ENCODE data around the gene MEA1.

DNA sequence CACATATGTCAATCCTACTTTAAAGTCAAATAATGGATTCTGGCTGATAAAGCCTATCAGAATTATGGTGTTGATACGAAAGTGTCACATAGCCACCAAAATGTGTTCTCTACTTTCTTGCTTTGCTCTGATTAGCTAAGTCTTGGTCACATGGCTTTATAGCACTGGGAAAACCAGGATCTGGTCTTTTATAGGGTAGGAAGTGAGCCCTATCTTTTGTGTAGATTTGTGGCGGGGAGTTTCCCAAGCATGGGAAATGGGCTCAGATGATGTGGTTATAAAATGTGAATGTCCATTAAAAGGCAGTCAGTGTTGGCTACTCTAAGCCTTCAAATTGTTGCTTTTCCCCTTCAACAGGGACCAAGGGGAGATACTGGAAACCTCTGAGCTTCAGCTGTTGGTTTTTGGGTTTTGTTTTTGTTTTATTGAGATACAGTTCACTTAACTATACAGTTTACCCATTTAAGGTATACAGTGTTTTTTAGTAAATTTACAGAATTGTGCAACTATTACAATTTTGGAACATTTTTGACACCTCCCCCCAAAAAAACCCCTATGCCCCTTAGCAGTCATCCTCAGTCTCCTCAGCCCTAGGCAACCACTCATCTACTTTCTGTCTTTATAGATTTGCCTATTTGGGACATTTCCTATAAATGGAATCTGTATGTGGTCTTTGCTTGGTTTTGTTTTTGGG lies 19.9 kb upstream of the MEA1 start:
- TF ChIP-seq, protein P1, sequence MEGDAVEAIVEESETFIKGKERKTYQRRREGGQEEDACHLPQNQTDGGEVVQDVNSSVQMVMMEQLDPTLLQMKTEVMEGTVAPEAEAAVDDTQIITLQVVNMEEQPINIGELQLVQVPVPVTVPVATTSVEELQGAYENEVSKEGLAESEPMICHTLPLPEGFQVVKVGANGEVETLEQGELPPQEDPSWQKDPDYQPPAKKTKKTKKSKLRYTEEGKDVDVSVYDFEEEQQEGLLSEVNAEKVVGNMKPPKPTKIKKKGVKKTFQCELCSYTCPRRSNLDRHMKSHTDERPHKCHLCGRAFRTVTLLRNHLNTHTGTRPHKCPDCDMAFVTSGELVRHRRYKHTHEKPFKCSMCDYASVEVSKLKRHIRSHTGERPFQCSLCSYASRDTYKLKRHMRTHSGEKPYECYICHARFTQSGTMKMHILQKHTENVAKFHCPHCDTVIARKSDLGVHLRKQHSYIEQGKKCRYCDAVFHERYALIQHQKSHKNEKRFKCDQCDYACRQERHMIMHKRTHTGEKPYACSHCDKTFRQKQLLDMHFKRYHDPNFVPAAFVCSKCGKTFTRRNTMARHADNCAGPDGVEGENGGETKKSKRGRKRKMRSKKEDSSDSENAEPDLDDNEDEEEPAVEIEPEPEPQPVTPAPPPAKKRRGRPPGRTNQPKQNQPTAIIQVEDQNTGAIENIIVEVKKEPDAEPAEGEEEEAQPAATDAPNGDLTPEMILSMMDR (IDR thresholded peaks at IDR 0.05): no peak
- TF ChIP-seq POLR2A (IDR thresholded peaks at IDR 0.05): no peak

Measured in adrenal gland (tissue), 5 donors.